Endothelial cell of umbilical vein (primary cell): Measurements from ENCODE around the gene CNPY1. TPM values are rescaled to one million over a fixed set of nuclear protein-coding genes. Genes with fewer than 3 reads are reported as not detected.

Experiments used
- BruUV-seq: library from RNA; stranded (reverse); fragments of 400-500 nt; replicated peaks from 2 replicates; lab custom pipeline; 2021; lab: Mats Ljungman, UMichigan
- CTCF ChIA-PET: fragments of 300-600, 350-600 bp; sonication (Branson Sonifier 250); formaldehyde crosslinking; loops from one replicate; lab custom pipeline; 2021; ENCODE audit warnings: antibody characterized with exemption, inconsistent platforms; lab: Charles Lee
- POLR2A ChIA-PET: fragments of 300-600, 350-600 bp; sonication (Branson Sonifier 250); formaldehyde crosslinking; loops from one replicate; lab custom pipeline; 2021; ENCODE audit warnings: antibody characterized with exemption, inconsistent platforms; lab: Charles Lee
- DNase-seq: peaks from one replicate; pipeline ENCODE4 v3.0.0-alpha.2; 2011; ENCODE audit warnings: low read depth, low spot score
- FAIRE-seq: peaks from 2 replicates; lab custom pipeline; 2011; peaks lifted over from hg19 to GRCh38; lab: Jason Lieb, UNC
- H2AFZ ChIP-seq: 2 replicates; pipeline ENCODE4 v1.6.0; 2012; ENCODE audit warnings: low read depth, low read length, control low read depth, inconsistent platforms
- H3K27ac ChIP-seq: 2 replicates; pipeline ENCODE4 v1.5.1; 2011; ENCODE audit warnings: low read depth, mild to moderate bottlenecking, control low read depth, low read length, moderate library complexity; ENCODE audit not compliant: insufficient read depth
- H3K27me3 ChIP-seq, 2 experiments: 2 replicates each; pipeline versions ENCODE4 v1.6.0 to v1.6.1; 2011; ENCODE audit warnings: low read length in 2 of 2, mixed read lengths in 1 of 2; ENCODE audit not compliant: control insufficient read depth in 2 of 2, insufficient read depth in 2 of 2
- H3K36me3 ChIP-seq, 2 experiments: 2 replicates in 1 of 2; 3 replicates in 1 of 2; pipeline ENCODE4 v1.5.1; 2011; ENCODE audit warnings: low read length in 2 of 2, mild to moderate bottlenecking in 1 of 2, moderate library complexity in 1 of 2; ENCODE audit not compliant: control insufficient read depth in 2 of 2, insufficient read depth in 2 of 2; ENCODE audit errors: extremely low read depth in 1 of 2
- H3K4me1 ChIP-seq: 3 replicates; pipeline ENCODE4 v1.5.1; 2011; ENCODE audit warnings: mild to moderate bottlenecking, low read length; ENCODE audit not compliant: control insufficient read depth, insufficient read depth; ENCODE audit errors: extremely low read depth
- H3K4me2 ChIP-seq: 2 replicates; pipeline ENCODE4 v1.6.1; 2011; ENCODE audit warnings: low read length, control low read depth, mixed read lengths; ENCODE audit not compliant: insufficient read depth
- H3K4me3 ChIP-seq, 3 experiments: fragments of 200-600 bp in 1 of 3; sonication (generic), shearing (Covaris generic) in 1 of 3; replicated peaks in 1 of 3; 2 replicates each; pipeline ENCODE4 v1.5.1; 2011 to 2016; ENCODE audit warnings: control low read depth in 3 of 3, low read length in 3 of 3, mild to moderate bottlenecking in 2 of 3, inconsistent platforms in 1 of 3, low read depth in 1 of 3, moderate library complexity in 1 of 3; ENCODE audit not compliant: insufficient read depth in 1 of 3
- H3K79me2 ChIP-seq: 2 replicates; pipeline ENCODE4 v1.6.0; 2012; ENCODE audit warnings: low read length, inconsistent platforms; ENCODE audit not compliant: control insufficient read depth, insufficient read depth
- H3K9ac ChIP-seq: replicated peaks from 2 replicates; pipeline ENCODE3; 2011; ENCODE audit warnings: low read length, control low read depth; ENCODE audit not compliant: insufficient read depth; ENCODE audit errors: extremely low read depth
- H3K9me1 ChIP-seq: replicated peaks from 3 replicates; pipeline ENCODE4 v1.6.0; 2011; ENCODE audit warnings: mild to moderate bottlenecking, low read length; ENCODE audit not compliant: control insufficient read depth, insufficient read depth; ENCODE audit errors: extremely low read depth
- H3K9me3 ChIP-seq: replicated peaks from 2 replicates; pipeline ENCODE4 v1.5.1; 2012; ENCODE audit warnings: low read length, inconsistent platforms; ENCODE audit not compliant: control insufficient read depth, insufficient read depth
- H4K20me1 ChIP-seq: replicated peaks from 2 replicates; pipeline ENCODE3; 2011; ENCODE audit warnings: mild to moderate bottlenecking, low read length; ENCODE audit not compliant: control insufficient read depth, insufficient read depth; ENCODE audit errors: extremely low read depth
- CTCF ChIP-seq, 2 donors: IDR thresholded peaks; 1 replicate in 1 of 2; 2 replicates in 1 of 2; pipeline ENCODE4 v1.5.1; 2011; ENCODE audit warnings: low read length in 2 of 2, mild to moderate bottlenecking in 2 of 2, moderate library complexity in 2 of 2, control low read depth in 1 of 2, inconsistent platforms in 1 of 2, low read depth in 1 of 2; ENCODE audit not compliant: insufficient read depth in 1 of 2; ENCODE audit errors: extremely low read depth in 1 of 2
- EZH2 ChIP-seq: IDR thresholded peaks from 2 replicates; pipeline ENCODE4 v1.6.1; 2012; ENCODE audit warnings: borderline replicate concordance, low read depth, mild to moderate bottlenecking, moderate library complexity, low read length, inconsistent platforms; ENCODE audit not compliant: severe bottlenecking
- FOS ChIP-seq: IDR thresholded peaks from 2 replicates; pipeline ENCODE4 v1.6.1; 2011; ENCODE audit warnings: mild to moderate bottlenecking, low read length, moderate library complexity, borderline replicate concordance; ENCODE audit not compliant: insufficient read depth
- MAX ChIP-seq: IDR thresholded peaks from 2 replicates; pipeline ENCODE4 v1.6.1; 2011; ENCODE audit not compliant: insufficient read depth, insufficient read length
- POLR2A ChIP-seq: IDR thresholded peaks from 2 replicates; pipeline ENCODE4 v1.6.1; 2012; ENCODE audit warnings: low read depth, mild to moderate bottlenecking, control low read depth, low read length
- POLR2AphosphoS5 ChIP-seq: IDR thresholded peaks from 2 replicates; pipeline ENCODE4 v1.6.1; 2012; ENCODE audit warnings: low read depth, mild to moderate bottlenecking, control low read depth, low read length, moderate library complexity; ENCODE audit not compliant: insufficient read depth
- dilution Hi-C: fragments of 300-500 bp; cut with MboI; formaldehyde crosslinking; loops from one replicate; pipeline ENCODE4 v1.15.0; 2019; ENCODE audit warnings: low sequenced_read_pairs; ENCODE audit not compliant: extremely low pct_ligation_motif_present
- intact Hi-C: fragments of 100-400 bp; cut with micrococcal nuclease; formaldehyde crosslinking; loops from one replicate; pipeline ENCODE4 v1.10.0; 2022
- polyA plus RNA-seq, 4 experiments: library from polyadenylated mRNA; depleted of rRNA in 3 of 4; stranded (reverse) in 3 of 4; unstranded in 1 of 4; fragments of >200 nt; gene quantifications; 2 replicates each; pipeline versions ENCODE4 v1.2.1 to v1.2.3, GENCODE V29; 2011 to 2012; ENCODE audit warnings: missing spikeins in 1 of 4
- total RNA-seq: library from RNA; stranded (reverse); gene quantifications from 2 replicates; pipeline ENCODE4 v1.2.3, GENCODE V29; 2021

CNPY1 gene
- total and polyA plus RNA-seq, 2 donors (not counting 3 experiments of a cell fraction or from before 2014, with no cell fraction given), result not detected

- Histone ChIP-seq H3K9ac (no peak overlapping the region), H2AFZ (no peak overlapping the region), H3K9me1 (no peaks in the 10 kb centered on the region), H3K27me3 (peaks cover 85 to 100% of the 10 kb centered on the region in 2 experiments), H3K4me2 (no peak overlapping the region), H3K27ac (no peak overlapping the region), H3K4me1 (no peaks in the 10 kb centered on the region), H3K36me3 (no peaks in the 10 kb centered on the region), H4K20me1 (no peaks in the 10 kb centered on the region), H3K9me3 (no peaks in the 10 kb centered on the region), H3K4me3 (no peak overlapping the region), H3K79me2 (no peaks in the 10 kb centered on the region)
- CTCF ChIA-PET, result interaction anchor here (0.7 to 1.3 kb wide), 2 partner anchors 28 to 83 kb away, joined by 3 to 4 read pairs; no protein-coding TSS in a partner anchor
- TF ChIP-seq EZH2 (peak; percentile 80), CTCF (IDR thresholded peaks at IDR 0.05; ENCODE audit: extremely low read depth in 1 of 2, insufficient read depth in 1 of 2, low read depth in 1 of 2, low read length in 2 of 2) (no peak), MAX (no peak), POLR2AphosphoS5 (no peak), FOS (no peak), POLR2A (no peak)
- DNase-seq (no peak), FAIRE-seq (no peak)
- intact Hi-C loops (loop anchor here (5.0 kb wide), 1 partner anchor 49 kb away; no protein-coding TSS in a partner anchor), dilution Hi-C loops (no loop called here)
- POLR2A ChIA-PET, result no interaction called here
- no TSS peak for BruUV-seq
Observed at GRCh38 chr7:155463114-155463811, 83.1 kb downstream of the CNPY1 start.
